Activated gamma-delta T cell treated with Interleukin-2 at 50 U/mL for 16 hours (primary cell): ENCODE data around the gene FBXW5.

Experiments
- DNase-seq: peaks from one replicate; pipeline ENCODE4 v3.0.0-alpha.2; 2020

The FBXW5 gene

GRCh38 chr9:136927343-136928271 is 16.9 kb downstream of the FBXW5 start:
- DNase-seq, result no peak

GRCh38 chr9:136926749-136927148 is 17.8 kb downstream of the FBXW5 start:
- DNase-seq, result no peak

GRCh38 chr9:136926154-136926704 is 18.3 kb downstream of the FBXW5 start:
- DNase-seq, result no peak

- DNase-seq, result no peak
Observed at GRCh38 chr9:136925414-136926153, 19.0 kb downstream of the FBXW5 start.

- DNase-seq, result no peak
Observed at GRCh38 chr9:136923881-136924280, 20.7 kb downstream of the FBXW5 start.

- no peak for DNase-seq
Observed at GRCh38 chr9:136922540-136922939, 22.0 kb downstream of the FBXW5 start.

GRCh38 chr9:136921718-136922117 is 22.8 kb downstream of the FBXW5 start:
- no peak for DNase-seq

GRCh38 chr9:136921307-136921706 is 23.2 kb downstream of the FBXW5 start:
- DNase-seq, result no peak

- DNase-seq, result no peak
Observed at GRCh38 chr9:136920734-136921231, 23.8 kb downstream of the FBXW5 start.

GRCh38 chr9:136920069-136920468 is 24.5 kb downstream of the FBXW5 start:
- no peak for DNase-seq

- no peak for DNase-seq
Observed at GRCh38 chr9:136917902-136918301, 26.6 kb downstream of the FBXW5 start.

GRCh38 chr9:136916330-136917184 is 28.0 kb downstream of the FBXW5 start:
- no peak for DNase-seq

GRCh38 chr9:136915632-136916329 is 28.8 kb downstream of the FBXW5 start:
- no peak for DNase-seq

GRCh38 chr9:136913701-136914438 is 30.7 kb downstream of the FBXW5 start:
- DNase-seq, result no peak

- no peak for DNase-seq
Observed at GRCh38 chr9:136910901-136911245, 33.7 kb downstream of the FBXW5 start.

- no peak for DNase-seq
Observed at GRCh38 chr9:136910197-136910900, 34.2 kb downstream of the FBXW5 start.

- DNase-seq, result no peak
Observed at GRCh38 chr9:136907011-136907914, 37.3 kb downstream of the FBXW5 start.

GRCh38 chr9:136906266-136906665 is 38.3 kb downstream of the FBXW5 start:
- DNase-seq, result no peak

GRCh38 chr9:136903041-136903554 is 41.4 kb downstream of the FBXW5 start:
- DNase-seq, result no peak
